Psoas muscle (tissue), 8 donors: ENCODE measurements around the gene NFKB1. TPM values are rescaled to one million over a fixed set of nuclear protein-coding genes. Genes with fewer than 3 reads are reported as not detected.

Experiments used
- ATAC-seq, 4 donors: fragments of 200-7000 bp; cut with Tn5 transposase; one replicate each; pipeline ENCODE4 v1.9.1; 2020; ENCODE audit warnings: moderate library complexity in 3 of 4, mild to moderate bottlenecking in 2 of 4
- DNase-seq, 2 donors: peaks; one replicate each; pipeline ENCODE4 v3.0.0-alpha.2; 2020
- H3K27ac ChIP-seq: fragments of 200-600 bp; one replicate; pipeline ENCODE4 v1.8.0; 2022
- H3K27me3 ChIP-seq, 3 donors: fragments of 200-600 bp in 1 of 3; one replicate each; pipeline versions ENCODE4 v1.6.1 to v1.8.0; 2013 to 2022; ENCODE audit warnings: low read length in 2 of 3, mild to moderate bottlenecking in 2 of 3, moderate library complexity in 1 of 3; ENCODE audit not compliant: insufficient read depth in 3 of 3
- H3K36me3 ChIP-seq, 2 donors: fragments of 200-600 bp in 1 of 2; one replicate each; pipeline versions ENCODE4 v1.6.1 to v1.8.0; 2013 to 2022; ENCODE audit warnings: low read depth in 1 of 2, mild to moderate bottlenecking in 1 of 2, moderate library complexity in 1 of 2; ENCODE audit not compliant: insufficient read depth in 1 of 2
- H3K4me1 ChIP-seq: fragments of 200-600 bp; one replicate; pipeline ENCODE4 v1.8.0; 2022
- H3K4me3 ChIP-seq: fragments of 200-600 bp; one replicate; pipeline ENCODE4 v1.8.0; 2022; ENCODE audit warnings: mild to moderate bottlenecking
- H3K9me3 ChIP-seq: fragments of 200-600 bp; one replicate; pipeline ENCODE4 v1.8.0; 2022
- CTCF ChIP-seq: fragments of 200-600 bp; IDR thresholded peaks from one replicate; pipeline ENCODE4 v1.8.0; 2022; ENCODE audit warnings: antibody characterized with exemption
- WGBS, 3 donors: extraction: QIAGEN DNeasy Blood & Tissue Kit; methylation state at CpG; one replicate each; pipeline versions ENCODE4 v1.1.6 to v1.1.7; 2013; 5-methylcytosine and 5-hydroxymethylcytosine counted together
- intact Hi-C, 2 donors: fragments of 100-400 bp; cut with DNase I; formaldehyde crosslinking; loops; one replicate each; pipeline versions ENCODE4 v1.11.0 to v1.14.2; 2022
- polyA plus RNA-seq, 3 donors: library from polyadenylated mRNA; stranded (reverse); fragments of 200-250 nt; gene quantifications; one replicate each; pipeline ENCODE4 v1.2.3, GENCODE V29; 2013
- total RNA-seq, 4 donors: library from RNA; stranded (reverse); fragmentation: NEBNext Ultra II Directional in 2 of 4; extraction: Animal tissue kit (Norgen Biotek cat#: 25700) in 2 of 4; gene quantifications; one replicate each; pipeline versions ENCODE4 v1.2.1 to v1.2.4, GENCODE V29; 2021 to 2023
- donor health status: healthy with polysubstance abuse.
- donor health status: DM: no; HTN: no; CAD: no; lungs with moderate emphysema.
- donor health status: Bipolar disorder and iron deficiency.
- donor health status: healthy.
- donor health status: DM: yes; HTN: yes; CAD: no.
- donor health status: DM: no; HTN: no; CAD: no.
- donor health status: DM: no; HTN: no; CAD: no.
- donor health status: DM: yes; HTN: yes; CAD: no.

Gene NFKB1
- total and polyA plus RNA-seq, 7 donors, result 11.7 to 47.5 (median 20.1) TPM

- ATAC-seq (no peak), DNase-seq (no peak)
- no peaks in the 10 kb centered on the region for H3K27me3 ChIP-seq
- no peak overlapping the region for H3K27ac ChIP-seq
- TF ChIP-seq CTCF, result no peak
- H3K9me3 ChIP-seq, result no peaks in the 10 kb centered on the region
- intact Hi-C loops, result no loop called here
- H3K4me3 ChIP-seq, result no peak overlapping the region
- WGBS, 3 donors, result 93 to 99% (median 97%) methylated on average over 2 of the region's 2 CpGs
- H3K4me1 ChIP-seq, result peaks cover 26% of the 10 kb centered on the region
- peaks cover 0 to 22% of the 10 kb centered on the region in 2 donors for H3K36me3 ChIP-seq
These were observed 46.8 kb downstream of the NFKB1 start for GRCh38 chr4:102547973-102548372.

- Histone ChIP-seq H3K9me3 (no peaks in the 10 kb centered on the region), H3K4me1 (peaks cover 38% of the 10 kb centered on the region), H3K27ac (no peak overlapping the region), H3K27me3 (no peaks in the 10 kb centered on the region), H3K4me3 (no peak overlapping the region), H3K36me3 (peaks cover 0 to 12% of the 10 kb centered on the region in 2 donors)
- ATAC-seq (no peak), DNase-seq (no peak)
- TF ChIP-seq CTCF, result no peak
- 70 to 77% (median 70%) methylated on average over 4 of the region's 4 CpGs for WGBS, 3 donors
- intact Hi-C loops, result loop anchor here in 1 of 2 donors (5.0 to 10.0 kb wide), 2 partner anchors 35 to 1207 kb away; partner anchors contain the start of gene PPP3CA
These were observed 50.9 kb downstream of the NFKB1 start for GRCh38 chr4:102551958-102552565.

- 68 to 84% (median 82%) methylated on average over 1 of the region's 1 CpG for WGBS, 3 donors
- peaks cover 38% of the 10 kb centered on the region for H3K4me1 ChIP-seq
These were observed 51.6 kb downstream of the NFKB1 start for GRCh38 chr4:102552781-102553180.

GRCh38 chr4:102553982-102554381 lies 52.8 kb downstream of the NFKB1 start:
- ATAC-seq (peak; percentile 30 to 65 (median 47)), DNase-seq (no peak)
- Histone ChIP-seq H3K4me1 (peaks cover 38% of the 10 kb centered on the region), H3K9me3 (no peaks in the 10 kb centered on the region), H3K36me3 (peaks cover 0 to under 1% of the 10 kb centered on the region in 2 donors), H3K27me3 (no peaks in the 10 kb centered on the region), H3K27ac (peak overlapping the region; percentile 72), H3K4me3 (peak overlapping the region; percentile 10)
- no peak for TF ChIP-seq CTCF
- intact Hi-C loops, result loop anchor here in 1 of 2 donors (1.0 to 10.0 kb wide), 3 partner anchors 37 to 1209 kb away; partner anchors contain the start of genes NFKB1 and PPP3CA
- WGBS, 3 donors, result 87 to 97% (median 95%) methylated on average over 1 of the region's 1 CpG

More at GRCh38 chr4:102552781-102553180, 51.6 kb downstream of the NFKB1 start:
- no peak for TF ChIP-seq CTCF
- Histone ChIP-seq H3K9me3 (no peaks in the 10 kb centered on the region), H3K27ac (no peak overlapping the region), H3K4me3 (no peak overlapping the region), H3K36me3 (peaks cover 0 to 12% of the 10 kb centered on the region in 2 donors), H3K27me3 (no peaks in the 10 kb centered on the region)
- ATAC-seq (no peak), DNase-seq (no peak)
- intact Hi-C loops, result loop anchor here in 1 of 2 donors (5.0 to 10.0 kb wide), 2 partner anchors 35 to 1208 kb away; partner anchors contain the start of gene PPP3CA
